ENCODE measurements around the gene AKAP12. TPM values are rescaled to one million over a fixed set of nuclear protein-coding genes. Genes with fewer than 3 reads are reported as not detected.
"Not testable (repeated sequence)": the region's sequence is repeated elsewhere in the genome, so short reads cannot be mapped to it uniquely, and the experiment has no call there.

AKAP12 gene
- total RNA-seq, 1 experiment from 2014 or later, result 27.3 TPM

DNA sequence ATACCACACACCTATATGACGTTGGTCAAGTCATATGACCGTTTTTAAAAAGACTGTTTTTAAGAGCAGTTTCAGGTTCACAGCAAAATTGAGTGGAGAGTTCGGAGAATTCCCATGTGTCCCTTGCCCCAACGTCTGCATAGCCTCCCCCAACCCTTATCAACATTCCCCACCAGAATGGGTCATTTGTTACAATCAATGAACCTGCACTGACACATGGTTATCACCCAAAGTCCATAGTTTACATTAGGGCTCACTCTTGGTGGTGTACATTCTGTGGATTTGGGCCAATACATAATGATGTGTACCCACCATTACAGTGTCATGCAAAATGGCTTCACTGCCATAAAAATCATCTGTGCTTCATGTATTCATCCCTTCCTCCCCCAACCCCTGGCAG, 99.6 kb downstream of the AKAP12 start:
- DNase-seq (ENCODE audit: low read depth), result no peak

DNA sequence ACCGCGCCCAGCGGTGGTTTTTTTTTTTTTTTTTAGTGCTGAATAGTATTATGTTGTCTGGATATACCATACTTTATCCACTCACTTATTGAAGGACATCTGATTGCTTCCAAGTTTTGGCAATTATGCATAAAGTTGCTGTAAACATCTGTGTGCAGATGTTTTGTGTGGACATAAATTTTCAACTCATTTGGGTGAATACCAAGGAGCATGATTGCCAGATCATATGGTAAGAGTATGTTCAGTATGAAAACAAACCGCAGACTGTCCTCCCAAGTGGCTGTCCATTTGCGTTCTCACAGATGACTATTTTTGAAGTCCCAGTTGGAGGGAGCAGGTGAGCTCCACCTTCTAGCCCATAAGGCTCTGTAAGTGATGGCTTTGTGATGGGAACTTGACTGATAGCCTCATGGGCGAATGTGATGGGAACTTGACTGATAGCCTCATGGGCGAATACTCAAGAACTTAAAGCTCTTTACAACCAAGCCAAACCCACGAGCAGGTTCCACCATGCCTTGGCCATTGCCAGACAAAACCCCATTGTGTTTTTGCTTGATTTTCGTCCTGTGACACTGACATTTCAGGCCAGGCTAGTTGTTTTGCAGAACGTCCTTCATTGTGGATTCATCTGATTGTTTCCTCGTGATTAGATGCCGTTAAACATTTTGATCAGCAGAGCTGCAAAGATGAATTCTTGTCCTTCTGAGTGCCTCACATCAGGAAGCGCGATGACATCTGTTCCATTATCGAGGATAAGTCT, 100.6 kb downstream of the AKAP12 start:
- DNase-seq (ENCODE audit: low read depth), result no peak

DNA sequence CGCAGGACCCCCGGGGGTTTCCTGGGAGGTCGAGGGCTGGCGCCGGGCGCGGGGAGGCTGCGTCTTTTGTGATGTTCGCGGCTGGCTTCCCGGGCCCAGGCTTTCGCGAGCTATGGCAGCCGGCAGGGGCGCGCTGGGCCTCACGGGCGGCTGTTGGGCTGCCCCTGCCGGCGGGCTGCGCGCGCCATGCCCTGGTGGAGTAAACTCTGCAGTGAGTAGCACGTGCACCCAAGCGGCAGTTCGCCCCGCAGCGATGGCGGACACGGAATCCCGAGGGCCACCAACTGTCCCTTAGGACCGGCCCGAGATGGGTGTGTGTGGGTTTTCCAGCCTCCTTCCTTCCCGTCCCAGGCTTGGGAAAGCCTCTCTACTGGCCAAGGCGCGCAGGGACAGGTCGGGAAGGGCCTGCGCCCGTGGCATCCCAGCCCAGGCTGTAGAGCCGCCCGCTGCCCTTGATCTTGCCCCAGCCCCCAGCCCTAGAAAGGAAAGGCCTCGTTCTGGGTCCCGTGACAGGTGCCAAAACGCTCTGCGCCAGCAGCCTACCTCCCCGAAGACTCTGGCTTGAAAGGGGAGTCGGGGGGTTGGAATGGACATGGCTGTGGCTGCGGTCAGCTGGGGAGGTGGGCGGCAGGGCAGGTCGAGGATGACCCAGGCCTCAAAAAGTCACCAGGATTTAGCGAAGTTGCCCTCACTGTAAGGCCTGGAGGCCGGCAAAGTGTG, 101.9 kb downstream of the AKAP12 start:
- DNase-seq (ENCODE audit: low read depth), result no peak

DNA sequence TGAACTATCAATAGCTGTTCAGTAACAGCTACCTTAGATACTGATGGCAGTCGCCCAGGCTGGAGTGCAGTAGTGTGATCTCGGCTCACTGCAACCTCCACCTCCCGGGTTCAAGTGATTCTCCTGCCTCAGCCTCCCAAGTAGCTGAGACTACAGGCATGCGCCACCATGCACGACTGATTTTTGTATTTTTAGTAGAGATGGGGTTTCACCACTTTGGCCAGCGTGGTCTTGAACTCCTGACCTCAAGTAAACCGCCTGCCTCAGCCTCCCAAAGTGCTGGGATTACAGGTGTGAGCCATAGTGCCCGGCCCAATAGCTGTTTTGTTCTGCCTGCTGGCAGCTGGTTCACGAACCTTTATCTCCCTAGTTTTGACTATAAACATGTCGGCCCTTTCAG, 103.0 kb downstream of the AKAP12 start:
- not testable (repeated sequence) for DNase-seq (ENCODE audit: low read depth)

DNA sequence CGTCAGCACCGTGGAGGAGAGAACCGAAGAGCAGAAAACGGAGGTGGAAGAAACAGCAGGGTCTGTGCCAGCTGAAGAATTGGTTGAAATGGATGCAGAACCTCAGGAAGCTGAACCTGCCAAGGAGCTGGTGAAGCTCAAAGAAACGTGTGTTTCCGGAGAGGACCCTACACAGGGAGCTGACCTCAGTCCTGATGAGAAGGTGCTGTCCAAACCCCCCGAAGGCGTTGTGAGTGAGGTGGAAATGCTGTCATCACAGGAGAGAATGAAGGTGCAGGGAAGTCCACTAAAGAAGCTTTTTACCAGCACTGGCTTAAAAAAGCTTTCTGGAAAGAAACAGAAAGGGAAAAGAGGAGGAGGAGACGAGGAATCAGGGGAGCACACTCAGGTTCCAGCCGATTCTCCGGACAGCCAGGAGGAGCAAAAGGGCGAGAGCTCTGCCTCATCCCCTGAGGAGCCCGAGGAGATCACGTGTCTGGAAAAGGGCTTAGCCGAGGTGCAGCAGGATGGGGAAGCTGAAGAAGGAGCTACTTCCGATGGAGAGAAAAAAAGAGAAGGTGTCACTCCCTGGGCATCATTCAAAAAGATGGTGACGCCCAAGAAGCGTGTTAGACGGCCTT, 110.0 kb downstream of the AKAP12 start:
- no peak for DNase-seq (ENCODE audit: low read depth)

DNA sequence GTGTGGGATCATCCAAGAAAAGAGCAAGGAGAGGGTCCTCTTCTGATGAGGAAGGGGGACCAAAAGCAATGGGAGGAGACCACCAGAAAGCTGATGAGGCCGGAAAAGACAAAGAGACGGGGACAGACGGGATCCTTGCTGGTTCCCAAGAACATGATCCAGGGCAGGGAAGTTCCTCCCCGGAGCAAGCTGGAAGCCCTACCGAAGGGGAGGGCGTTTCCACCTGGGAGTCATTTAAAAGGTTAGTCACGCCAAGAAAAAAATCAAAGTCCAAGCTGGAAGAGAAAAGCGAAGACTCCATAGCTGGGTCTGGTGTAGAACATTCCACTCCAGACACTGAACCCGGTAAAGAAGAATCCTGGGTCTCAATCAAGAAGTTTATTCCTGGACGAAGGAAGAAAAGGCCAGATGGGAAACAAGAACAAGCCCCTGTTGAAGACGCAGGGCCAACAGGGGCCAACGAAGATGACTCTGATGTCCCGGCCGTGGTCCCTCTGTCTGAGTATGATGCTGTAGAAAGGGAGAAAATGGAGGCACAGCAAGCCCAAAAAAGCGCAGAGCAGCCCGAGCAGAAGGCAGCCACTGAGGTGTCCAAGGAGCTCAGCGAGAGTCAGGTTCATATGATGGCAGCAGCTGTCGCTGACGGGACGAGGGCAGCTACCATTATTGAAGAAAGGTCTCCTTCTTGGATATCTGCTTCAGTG, 110.8 kb downstream of the AKAP12 start:
- no peak for DNase-seq (ENCODE audit: low read depth)

DNA sequence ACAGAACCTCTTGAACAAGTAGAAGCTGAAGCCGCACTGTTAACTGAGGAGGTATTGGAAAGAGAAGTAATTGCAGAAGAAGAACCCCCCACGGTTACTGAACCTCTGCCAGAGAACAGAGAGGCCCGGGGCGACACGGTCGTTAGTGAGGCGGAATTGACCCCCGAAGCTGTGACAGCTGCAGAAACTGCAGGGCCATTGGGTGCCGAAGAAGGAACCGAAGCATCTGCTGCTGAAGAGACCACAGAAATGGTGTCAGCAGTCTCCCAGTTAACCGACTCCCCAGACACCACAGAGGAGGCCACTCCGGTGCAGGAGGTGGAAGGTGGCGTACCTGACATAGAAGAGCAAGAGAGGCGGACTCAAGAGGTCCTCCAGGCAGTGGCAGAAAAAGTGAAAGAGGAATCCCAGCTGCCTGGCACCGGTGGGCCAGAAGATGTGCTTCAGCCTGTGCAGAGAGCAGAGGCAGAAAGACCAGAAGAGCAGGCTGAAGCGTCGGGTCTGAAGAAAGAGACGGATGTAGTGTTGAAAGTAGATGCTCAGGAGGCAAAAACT, 111.5 kb downstream of the AKAP12 start:
- no peak for DNase-seq (ENCODE audit: low read depth)

DNA sequence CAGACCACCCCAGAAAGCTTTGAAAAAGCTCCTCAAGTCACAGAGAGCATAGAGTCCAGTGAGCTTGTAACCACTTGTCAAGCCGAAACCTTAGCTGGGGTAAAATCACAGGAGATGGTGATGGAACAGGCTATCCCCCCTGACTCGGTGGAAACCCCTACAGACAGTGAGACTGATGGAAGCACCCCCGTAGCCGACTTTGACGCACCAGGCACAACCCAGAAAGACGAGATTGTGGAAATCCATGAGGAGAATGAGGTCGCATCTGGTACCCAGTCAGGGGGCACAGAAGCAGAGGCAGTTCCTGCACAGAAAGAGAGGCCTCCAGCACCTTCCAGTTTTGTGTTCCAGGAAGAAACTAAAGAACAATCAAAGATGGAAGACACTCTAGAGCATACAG, 112.0 kb downstream of the AKAP12 start:
- DNase-seq (ENCODE audit: low read depth), result no peak

DNA sequence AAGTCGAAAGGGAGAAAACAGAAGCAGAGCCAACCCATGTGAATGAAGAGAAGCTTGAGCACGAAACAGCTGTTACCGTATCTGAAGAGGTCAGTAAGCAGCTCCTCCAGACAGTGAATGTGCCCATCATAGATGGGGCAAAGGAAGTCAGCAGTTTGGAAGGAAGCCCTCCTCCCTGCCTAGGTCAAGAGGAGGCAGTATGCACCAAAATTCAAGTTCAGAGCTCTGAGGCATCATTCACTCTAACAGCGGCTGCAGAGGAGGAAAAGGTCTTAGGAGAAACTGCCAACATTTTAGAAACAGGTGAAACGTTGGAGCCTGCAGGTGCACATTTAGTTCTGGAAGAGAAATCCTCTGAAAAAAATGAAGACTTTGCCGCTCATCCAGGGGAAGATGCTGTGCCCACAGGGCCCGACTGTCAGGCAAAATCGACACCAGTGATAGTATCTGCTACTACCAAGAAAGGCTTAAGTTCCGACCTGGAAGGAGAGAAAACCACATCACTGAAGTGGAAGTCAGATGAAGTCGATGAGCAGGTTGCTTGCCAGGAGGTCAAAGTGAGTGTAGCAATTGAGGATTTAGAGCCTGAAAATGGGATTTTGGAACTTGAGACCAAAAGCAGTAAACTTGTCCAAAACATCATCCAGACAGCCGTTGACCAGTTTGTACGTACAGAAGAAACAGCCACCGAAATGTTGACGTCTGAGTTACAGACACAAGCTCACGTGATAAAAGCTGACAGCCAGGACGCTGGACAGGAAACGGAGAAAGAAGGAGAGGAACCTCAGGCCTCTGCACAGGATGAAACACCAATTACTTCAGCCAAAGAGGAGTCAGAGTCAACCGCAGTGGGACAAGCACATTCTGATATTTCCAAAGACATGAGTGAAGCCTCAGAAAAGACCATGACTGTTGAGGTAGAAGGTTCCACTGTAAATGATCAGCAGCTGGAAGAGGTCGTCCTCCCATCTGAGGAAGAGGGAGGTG, 112.9 kb downstream of the AKAP12 start:
- DNase-seq (ENCODE audit: low read depth), result no peak

DNA sequence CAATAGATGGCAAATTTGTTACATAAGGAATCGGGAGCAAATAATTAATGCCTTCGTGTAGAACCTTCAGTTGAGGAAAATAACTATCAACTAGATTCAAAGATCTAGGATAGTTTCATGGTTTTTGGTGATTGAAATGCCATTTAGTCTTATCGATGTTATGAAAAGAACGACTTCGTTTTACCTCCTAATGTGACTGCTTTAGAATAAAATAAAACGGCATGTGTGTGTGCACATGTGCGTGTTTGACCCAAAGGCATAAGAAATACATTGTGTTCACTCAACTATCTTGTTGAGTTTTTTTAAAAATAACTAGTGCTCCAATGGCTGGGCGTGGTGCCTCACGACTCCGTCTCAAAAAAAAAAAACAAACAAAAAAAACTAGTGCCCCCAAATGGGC, 114.0 kb downstream of the AKAP12 start:
- DNase-seq (ENCODE audit: low read depth), result no peak

DNA sequence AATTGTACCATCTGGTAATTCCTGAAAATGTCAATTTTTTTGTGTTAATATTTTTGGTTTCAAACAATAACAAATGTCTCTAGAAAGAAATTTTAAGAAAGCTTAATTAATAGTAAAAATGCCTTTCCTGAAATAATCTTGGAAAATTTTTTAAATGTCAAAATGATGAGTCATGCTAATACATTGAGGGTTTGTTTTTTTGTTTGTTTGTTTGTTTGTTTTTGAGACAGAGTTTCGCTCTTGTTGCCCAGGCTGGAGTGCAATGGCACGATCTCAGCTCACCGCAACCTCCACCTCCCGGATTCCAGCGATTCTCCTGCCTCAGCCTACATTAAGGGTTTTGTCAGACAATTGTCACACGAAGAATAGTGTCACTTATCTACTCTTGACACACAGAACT, 117.2 kb downstream of the AKAP12 start:
- DNase-seq (ENCODE audit: low read depth), result not testable (repeated sequence)

DNA sequence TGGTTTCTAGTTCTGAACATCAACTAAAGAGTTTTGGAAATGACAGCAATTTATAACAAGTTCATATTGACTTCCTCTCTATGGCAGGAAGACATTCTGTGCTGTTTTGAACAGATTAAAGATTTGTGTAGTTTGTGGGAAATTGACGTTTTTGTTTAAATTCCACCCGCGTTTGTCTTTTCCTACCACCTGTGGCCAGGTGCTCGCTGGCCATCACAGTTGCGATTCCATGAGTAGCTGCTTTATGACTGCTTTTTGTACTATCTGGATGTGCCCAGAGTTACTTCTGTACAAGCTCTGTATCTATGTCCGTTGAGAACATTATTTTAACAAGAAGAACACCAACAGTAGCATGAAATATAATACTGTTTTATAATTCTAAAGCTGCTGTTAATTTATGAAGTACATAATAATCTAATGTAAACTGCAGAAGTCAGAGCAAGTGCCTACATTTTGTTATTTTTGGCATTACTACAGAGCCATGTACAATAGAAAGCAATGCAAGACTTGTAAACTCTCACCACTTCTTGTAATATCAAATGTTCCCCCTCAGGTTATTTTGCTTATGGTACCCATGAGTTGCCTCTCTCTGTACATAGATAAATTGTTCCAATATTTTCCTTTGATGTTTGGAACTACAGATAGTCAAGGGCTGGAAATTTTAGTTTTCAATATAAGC, 118.1 kb downstream of the AKAP12 start:
- DNase-seq (ENCODE audit: low read depth), result no peak

DNA sequence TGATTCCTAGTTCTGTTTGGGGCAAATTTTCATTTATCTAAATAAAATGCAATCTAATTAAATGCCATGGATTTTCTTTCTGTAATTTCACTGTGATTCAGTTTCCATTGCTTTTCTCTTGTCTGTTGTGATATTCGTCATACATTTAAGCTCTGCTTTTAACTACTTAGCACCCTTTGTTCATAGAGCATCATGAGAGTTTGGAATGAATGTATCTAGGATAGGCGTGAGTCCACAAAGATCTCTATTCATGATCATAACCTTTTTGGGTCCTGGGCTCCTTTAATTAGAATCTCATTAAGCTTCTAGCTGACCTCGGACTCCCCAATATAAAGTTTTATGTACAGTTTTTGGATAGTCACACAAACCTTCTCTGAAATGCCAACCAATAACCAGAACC, 118.7 kb downstream of the AKAP12 start:
- DNase-seq (ENCODE audit: low read depth), result no peak

DNA sequence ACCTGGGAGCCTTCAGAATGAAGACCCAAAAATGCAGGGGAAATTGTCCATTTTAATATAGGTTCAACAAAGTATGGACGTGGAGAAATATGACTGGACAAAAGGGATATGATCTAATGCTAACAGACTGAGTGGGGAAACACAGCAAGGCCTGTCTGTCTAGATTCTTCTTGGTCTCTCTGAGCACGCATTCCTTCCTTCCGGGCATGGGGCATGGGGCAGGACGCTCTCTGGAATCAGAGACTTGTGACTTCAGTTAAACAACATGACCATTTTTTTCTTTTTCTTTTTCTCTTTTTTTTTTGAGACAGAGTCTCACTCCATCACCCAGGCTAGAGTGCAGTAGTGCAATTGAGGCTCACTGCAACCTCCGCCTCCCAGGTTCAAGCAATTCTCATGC, 119.7 kb downstream of the AKAP12 start:
- no peak for DNase-seq (ENCODE audit: low read depth)

DNA sequence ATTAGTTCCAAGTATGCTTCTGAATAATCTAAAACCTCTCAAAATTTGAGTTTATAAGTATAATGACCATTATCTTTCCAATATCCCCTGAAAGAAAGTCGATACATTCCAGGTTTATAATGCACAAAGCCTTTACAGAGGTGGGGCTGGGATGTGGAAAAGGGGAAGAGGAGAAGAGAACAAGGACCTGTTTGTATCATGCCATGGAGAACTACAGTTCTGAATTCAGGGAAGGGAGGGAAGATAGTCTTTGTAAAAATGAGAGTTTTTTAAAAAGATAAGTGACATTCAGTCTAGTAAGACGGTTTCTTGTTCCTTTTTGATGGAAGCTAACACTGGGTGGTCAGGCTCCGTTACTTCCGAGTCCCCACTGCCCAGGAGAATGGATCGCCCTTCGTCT, 125.5 kb downstream of the AKAP12 start:
- DNase-seq (ENCODE audit: low read depth), result no peak

DNA sequence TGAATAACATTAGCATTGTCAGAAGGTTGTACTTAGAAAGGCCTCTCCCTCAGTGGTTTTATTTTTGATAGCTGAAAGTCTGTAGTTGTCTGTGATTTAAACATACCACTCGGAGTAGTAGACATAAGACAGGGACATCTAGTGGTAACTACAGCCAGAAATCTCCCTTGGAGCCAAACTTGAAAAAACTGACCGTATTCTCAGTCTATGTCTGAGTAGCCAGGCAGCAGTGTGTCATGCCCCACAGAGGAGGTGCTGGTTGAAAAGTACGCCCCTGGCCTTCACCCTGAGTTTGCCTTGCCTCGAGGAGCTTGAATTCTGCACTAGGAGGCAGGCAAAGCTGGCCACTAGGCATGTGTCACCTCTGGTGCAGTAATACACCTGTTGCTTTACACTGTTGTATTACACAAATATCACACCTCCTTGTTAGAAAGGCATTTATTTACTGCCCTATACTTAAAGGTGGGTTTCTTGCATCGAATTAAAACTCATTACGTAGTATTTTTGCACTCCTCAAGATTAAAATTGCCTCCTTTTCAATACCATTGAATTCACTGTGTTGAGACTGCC, 130.8 kb downstream of the AKAP12 start:
- DNase-seq (ENCODE audit: low read depth), result peak; percentile 21

DNA sequence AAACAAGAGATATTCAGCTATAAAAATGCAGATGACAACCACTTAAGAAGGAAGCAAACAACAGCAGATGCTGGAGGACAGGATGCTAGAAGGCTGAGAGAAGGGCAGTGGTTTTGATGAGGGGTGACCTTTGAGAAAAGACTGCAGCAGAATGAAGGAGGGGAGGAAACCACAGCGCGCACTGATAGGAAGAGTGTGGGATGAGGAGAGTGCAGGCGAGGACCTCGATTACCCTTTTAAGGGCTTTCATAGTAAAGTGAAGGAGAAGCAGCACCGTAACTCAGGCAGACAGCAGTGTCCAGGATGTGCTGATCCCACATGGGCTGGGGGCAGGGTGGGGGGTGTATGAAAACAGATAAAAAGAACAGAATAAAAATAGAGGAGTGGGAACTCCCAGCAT, 132.4 kb downstream of the AKAP12 start:
- DNase-seq (ENCODE audit: low read depth), result no peak

DNA sequence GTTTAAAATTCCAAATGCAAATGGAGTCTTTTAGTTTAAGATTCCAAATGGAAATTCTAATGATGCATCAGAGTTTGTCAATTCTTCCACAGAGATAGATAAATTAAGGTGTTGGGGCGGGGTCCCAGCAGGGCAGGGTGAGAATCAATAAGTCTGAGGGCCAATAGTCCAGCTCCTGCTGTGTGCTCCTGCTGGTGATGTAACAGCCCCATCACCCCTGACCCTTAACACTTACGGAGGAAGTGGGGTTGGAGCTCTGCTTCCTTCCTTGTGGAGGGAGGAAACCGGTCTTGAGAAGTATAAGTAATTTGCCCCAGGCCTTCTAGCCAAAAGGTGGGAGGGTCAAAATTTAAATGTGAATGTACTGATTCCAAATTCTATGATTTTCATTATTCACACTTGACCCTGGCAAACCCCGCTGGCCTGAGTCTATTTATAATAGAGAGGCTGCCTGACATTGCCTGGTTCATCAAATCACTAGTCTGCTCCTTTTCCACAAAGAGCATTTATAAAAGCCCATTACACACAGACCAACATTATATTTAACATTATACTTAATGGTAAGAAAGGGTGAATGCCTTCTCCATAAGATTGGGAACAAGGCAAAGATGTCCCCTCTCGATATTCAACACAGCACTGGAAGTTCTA, 134.4 kb downstream of the AKAP12 start:
- peak; percentile 40 for DNase-seq (ENCODE audit: low read depth)

DNA sequence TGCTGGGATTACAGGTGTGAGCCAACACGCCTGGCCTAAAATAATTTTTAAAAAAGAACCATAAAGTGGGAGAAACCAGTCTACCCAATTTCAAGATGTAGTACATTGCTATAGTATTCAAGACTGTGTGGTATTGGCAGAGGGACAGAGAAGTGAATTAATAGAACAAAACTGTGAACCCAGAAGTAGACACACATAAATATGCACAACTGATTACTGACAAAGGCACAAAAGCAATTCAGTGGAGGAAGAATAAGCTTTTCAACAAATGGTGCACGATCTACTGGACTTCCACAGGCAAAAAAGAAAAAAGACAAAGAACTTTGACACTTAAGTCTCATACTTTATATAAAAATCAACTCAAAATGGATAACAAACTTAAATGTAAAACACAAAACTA, 136.1 kb downstream of the AKAP12 start:
- no peak for DNase-seq (ENCODE audit: low read depth)
